OCI-LY3 (cell line): ENCODE measurements around the gene S1PR1.
"Not testable (repeated sequence)": the region's sequence is repeated elsewhere in the genome, so short reads cannot be mapped to it uniquely, and the experiment has no call there.

Experiments
- EZH2phosphoT487 ChIP-seq: fragments of 200-600 bp; shearing (Covaris generic); IDR thresholded peaks from 2 replicates; pipeline ENCODE4 v1.6.1; 2018; ENCODE audit warnings: antibody characterized with exemption, mixed run types, low read depth
- TF ChIP-seq, protein P1 (sequence below): fragments of 200-600, 300-600 bp; sonication (generic); IDR thresholded peaks from 2 replicates; pipeline ENCODE4 v1.5.1; 2014; ENCODE audit warnings: antibody characterized with exemption, low read length, low read depth

GRCh38 chr1:101188968-101189367, 47.9 kb upstream of the S1PR1 start:
- TF ChIP-seq, protein P1, sequence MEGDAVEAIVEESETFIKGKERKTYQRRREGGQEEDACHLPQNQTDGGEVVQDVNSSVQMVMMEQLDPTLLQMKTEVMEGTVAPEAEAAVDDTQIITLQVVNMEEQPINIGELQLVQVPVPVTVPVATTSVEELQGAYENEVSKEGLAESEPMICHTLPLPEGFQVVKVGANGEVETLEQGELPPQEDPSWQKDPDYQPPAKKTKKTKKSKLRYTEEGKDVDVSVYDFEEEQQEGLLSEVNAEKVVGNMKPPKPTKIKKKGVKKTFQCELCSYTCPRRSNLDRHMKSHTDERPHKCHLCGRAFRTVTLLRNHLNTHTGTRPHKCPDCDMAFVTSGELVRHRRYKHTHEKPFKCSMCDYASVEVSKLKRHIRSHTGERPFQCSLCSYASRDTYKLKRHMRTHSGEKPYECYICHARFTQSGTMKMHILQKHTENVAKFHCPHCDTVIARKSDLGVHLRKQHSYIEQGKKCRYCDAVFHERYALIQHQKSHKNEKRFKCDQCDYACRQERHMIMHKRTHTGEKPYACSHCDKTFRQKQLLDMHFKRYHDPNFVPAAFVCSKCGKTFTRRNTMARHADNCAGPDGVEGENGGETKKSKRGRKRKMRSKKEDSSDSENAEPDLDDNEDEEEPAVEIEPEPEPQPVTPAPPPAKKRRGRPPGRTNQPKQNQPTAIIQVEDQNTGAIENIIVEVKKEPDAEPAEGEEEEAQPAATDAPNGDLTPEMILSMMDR: not testable (repeated sequence)
- not testable (repeated sequence) for TF ChIP-seq EZH2phosphoT487
